T-helper 2 cell treated with Interferon-gamma antibody and Interleukin-4, amounts not matched to agents 100 ng/mL and 5 ng/mL, for 36 hours (primary cell): Measurements from ENCODE around the gene USP22. TPM values are rescaled to one million over a fixed set of nuclear protein-coding genes. Genes with fewer than 3 reads are reported as not detected.

ENCODE experiments used
- intact Hi-C: fragments of 100-400 bp; cut with micrococcal nuclease; formaldehyde crosslinking; loops from one replicate; pipeline ENCODE4 v1.15.1; 2023
- total RNA-seq: library from RNA; stranded (reverse); gene quantifications from 2 replicates; pipeline ENCODE4 v1.2.3, GENCODE V29; 2022

The USP22 gene
- total RNA-seq, 1 donor from 2014 or later: 157 TPM

GRCh38 chr17:21049457-21049856 is 6.6 kb upstream of the USP22 start:
- intact Hi-C loops: no loop called here

GRCh38 chr17:21046216-21046615 is 3.4 kb upstream of the USP22 start:
- intact Hi-C loops: no loop called here

GRCh38 chr17:21044971-21045370 is 2.2 kb upstream of the USP22 start:
- intact Hi-C loops: no loop called here

- intact Hi-C loops: loop anchor here (1.0 kb wide), 6 partner anchors 9 to 241 kb away; partner anchors contain the start of genes DHRS7B, MAP2K3, NATD1 and TMEM11
Measured at GRCh38 chr17:21043296-21044232, 753 bp upstream of the USP22 start.

- intact Hi-C loops: no loop called here
Measured at GRCh38 chr17:21041741-21042457, 912 bp downstream of the USP22 start.

GRCh38 chr17:21039839-21040575 is 2.8 kb downstream of the USP22 start:
- intact Hi-C loops: no loop called here

GRCh38 chr17:21037117-21037803 is 5.6 kb downstream of the USP22 start:
- intact Hi-C loops: no loop called here

- intact Hi-C loops: no loop called here
Measured at GRCh38 chr17:21036361-21036881, 6.4 kb downstream of the USP22 start.

GRCh38 chr17:21035406-21035805 is 7.4 kb downstream of the USP22 start:
- intact Hi-C loops: no loop called here

GRCh38 chr17:21034340-21035235 is 8.2 kb downstream of the USP22 start:
- intact Hi-C loops: loop anchor here (1.0 kb wide), 1 partner anchor 9 kb away; the partner anchor contains the start of gene USP22

- intact Hi-C loops: no loop called here
Measured at GRCh38 chr17:21033350-21033749, 9.5 kb downstream of the USP22 start.

GRCh38 chr17:21031756-21032396 is 10.9 kb downstream of the USP22 start:
- intact Hi-C loops: no loop called here

- intact Hi-C loops: no loop called here
Measured at GRCh38 chr17:21030375-21030774, 12.4 kb downstream of the USP22 start.

GRCh38 chr17:21029515-21029914 is 13.3 kb downstream of the USP22 start:
- intact Hi-C loops: no loop called here

- intact Hi-C loops: no loop called here
Measured at GRCh38 chr17:21029036-21029435, 13.8 kb downstream of the USP22 start.

GRCh38 chr17:21028192-21028591 is 14.6 kb downstream of the USP22 start:
- intact Hi-C loops: no loop called here

GRCh38 chr17:21027031-21027430 is 15.8 kb downstream of the USP22 start:
- intact Hi-C loops: no loop called here

GRCh38 chr17:21025451-21025850 is 17.4 kb downstream of the USP22 start:
- intact Hi-C loops: no loop called here

GRCh38 chr17:21024024-21024423 is 18.8 kb downstream of the USP22 start:
- intact Hi-C loops: no loop called here
